Measurements from ENCODE around the gene CYSRT1. TPM values are rescaled to one million over a fixed set of nuclear protein-coding genes. Genes with fewer than 3 reads are reported as not detected.

The CYSRT1 gene
- total and polyA plus RNA-seq, 2 donors (not counting 1 experiment from before 2014, with no cell fraction given), result 0.22 to 0.51 TPM

GRCh38 chr9:137179761-137180160, 45.2 kb upstream of the CYSRT1 start:
- DNase-seq (no peak), ATAC-seq (ENCODE audit: low read depth) (no peak)
- Mint-ChIP-seq H3K4me1 (no peaks in the 10 kb centered on the region), H3K4me3 (no peak overlapping the region), H3K27ac (no peak overlapping the region), H3K27me3 (no peaks in the 10 kb centered on the region), H3K9me3 (ENCODE audit: insufficient read depth) (no peaks in the 10 kb centered on the region)
- CTCF ChIA-PET, result interaction anchor here (1.4 kb wide), 1 partner anchor 9 kb away, joined by 3 read pairs; the partner anchor contains the start of genes ANAPC2 and SSNA1
- no peak overlapping the region for H3K4me2 ChIP-seq (replicated peaks; ENCODE audit: low read depth, low read length, poor library complexity, severe bottlenecking)
- no peaks in the 10 kb centered on the region for H3K27me3 ChIP-seq (replicated peaks in 1 of 4; ENCODE audit: control extremely low read depth in 1 of 4, control insufficient read depth in 3 of 4, insufficient read depth in 4 of 4, low read length in 3 of 4)
- peaks cover 5 to 7% of the 10 kb centered on the region in 2 donors for H3K4me1 ChIP-seq (ENCODE audit: control insufficient read depth in 2 of 2, insufficient read depth in 2 of 2, low read length in 2 of 2)
- H3K79me2 ChIP-seq (ENCODE audit: control insufficient read depth, insufficient read depth, low read length), result peaks cover 6% of the 10 kb centered on the region
- POLR2A ChIA-PET, result no interaction called here
- peaks cover 38% of the 10 kb centered on the region for H4K20me1 ChIP-seq (ENCODE audit: control insufficient read depth, insufficient read depth, low read length, poor library complexity, severe bottlenecking)
- no peak overlapping the region for H3K27ac ChIP-seq (ENCODE audit: low read length in 2 of 2)
- no peak overlapping the region for H3K9ac ChIP-seq (ENCODE audit: low read length)
- H3K9me3 ChIP-seq (ENCODE audit: control extremely low read depth in 1 of 3, control insufficient read depth in 2 of 3, insufficient read depth in 1 of 3, low read length in 2 of 3), result no peaks in the 10 kb centered on the region
- intact Hi-C loops (cut with micrococcal nuclease), result no loop called here
- 97% methylated on average over 17 of the region's 17 CpGs for WGBS (ENCODE audit: insufficient coverage)
- H2AFZ ChIP-seq (ENCODE audit: insufficient read depth, low read depth, low read length, poor library complexity, severe bottlenecking), result no peak overlapping the region
- no peak overlapping the region for H3K4me3 ChIP-seq (ENCODE audit: control extremely low read depth in 1 of 5, extremely low read depth in 1 of 5, insufficient read depth in 1 of 5, low read depth in 2 of 5, low read length in 4 of 5)
- peaks cover 0 to 57% of the 10 kb centered on the region in 2 experiments for H3K36me3 ChIP-seq (replicated peaks in 1 of 2; ENCODE audit: control extremely low read depth in 1 of 2, control insufficient read depth in 1 of 2, extremely low read depth in 1 of 2, insufficient read depth in 2 of 2, low read length in 1 of 2)
- TF ChIP-seq EZH2 (IDR thresholded peaks at IDR 0.05; ENCODE audit: borderline replicate concordance, insufficient read depth, low read depth, low read length, poor library complexity, severe bottlenecking), result no peak
- no peak for TF ChIP-seq CTCF (IDR thresholded peaks at IDR 0.05)

- WGBS (ENCODE audit: insufficient coverage), result 94% methylated on average over 20 of the region's 20 CpGs
- H3K27ac ChIP-seq (ENCODE audit: low read length in 2 of 2), result no peak overlapping the region
- TF ChIP-seq EZH2 (IDR thresholded peaks at IDR 0.05; ENCODE audit: borderline replicate concordance, insufficient read depth, low read depth, low read length, poor library complexity, severe bottlenecking) (no peak), CTCF (IDR thresholded peaks at IDR 0.05) (no peak)
- no peak overlapping the region for H3K4me3 Mint-ChIP-seq
- no peaks in the 10 kb centered on the region for H3K27me3 ChIP-seq (replicated peaks in 1 of 4; ENCODE audit: control extremely low read depth in 1 of 4, control insufficient read depth in 3 of 4, insufficient read depth in 4 of 4, low read length in 3 of 4)
- no peaks in the 10 kb centered on the region for H3K27me3 Mint-ChIP-seq
- H3K4me1 ChIP-seq (ENCODE audit: control insufficient read depth in 2 of 2, insufficient read depth in 2 of 2, low read length in 2 of 2), result no peaks in the 10 kb centered on the region
- peaks cover 45% of the 10 kb centered on the region for H4K20me1 ChIP-seq (ENCODE audit: control insufficient read depth, insufficient read depth, low read length, poor library complexity, severe bottlenecking)
- H2AFZ ChIP-seq (ENCODE audit: insufficient read depth, low read depth, low read length, poor library complexity, severe bottlenecking), result no peak overlapping the region
- intact Hi-C loops (cut with micrococcal nuclease), result no loop called here
- ATAC-seq (ENCODE audit: low read depth), result no peak
- CTCF ChIA-PET, result interaction anchor here (1.2 kb wide), 1 partner anchor 121 kb away, joined by 3 read pairs; the partner anchor contains the start of gene NRARP
- H3K79me2 ChIP-seq (ENCODE audit: control insufficient read depth, insufficient read depth, low read length), result peaks cover 13% of the 10 kb centered on the region
- POLR2A ChIA-PET, result no interaction called here
- no peak overlapping the region for H3K4me3 ChIP-seq (ENCODE audit: control extremely low read depth in 1 of 5, extremely low read depth in 1 of 5, insufficient read depth in 1 of 5, low read depth in 2 of 5, low read length in 4 of 5)
- no peak overlapping the region for H3K9ac ChIP-seq (ENCODE audit: low read length)
- no peaks in the 10 kb centered on the region for H3K9me3 ChIP-seq (ENCODE audit: control extremely low read depth in 1 of 3, control insufficient read depth in 2 of 3, insufficient read depth in 1 of 3, low read length in 2 of 3)
- no peak for DNase-seq
- H3K4me2 ChIP-seq (replicated peaks; ENCODE audit: low read depth, low read length, poor library complexity, severe bottlenecking), result no peak overlapping the region
- H3K27ac Mint-ChIP-seq, result no peak overlapping the region
- H3K9me3 Mint-ChIP-seq (ENCODE audit: insufficient read depth), result no peaks in the 10 kb centered on the region
- H3K4me1 Mint-ChIP-seq, result no peaks in the 10 kb centered on the region
- peaks cover 0 to 63% of the 10 kb centered on the region in 2 experiments for H3K36me3 ChIP-seq (replicated peaks in 1 of 2; ENCODE audit: control extremely low read depth in 1 of 2, control insufficient read depth in 1 of 2, extremely low read depth in 1 of 2, insufficient read depth in 2 of 2, low read length in 1 of 2)
These were observed 44.5 kb upstream of the CYSRT1 start for GRCh38 chr9:137180491-137180890.
